ENCODE data around the gene NBAS.
"Not testable (repeated sequence)": the region's sequence is repeated elsewhere in the genome, so short reads cannot be mapped to it uniquely, and the experiment has no call there.

NBAS gene

GRCh38 chr2:15408759-15409158 lies 152.4 kb downstream of the NBAS start:
- H3K4me3 ChIP-seq (ENCODE audit: low read depth, low read length): no peak overlapping the region
- TF ChIP-seq POLR2A (IDR thresholded peaks at IDR 0.05; ENCODE audit: extremely low read depth, insufficient read length) (no peak), CTCF (IDR thresholded peaks at IDR 0.05; ENCODE audit: low read depth, low read length) (no peak), MAX (IDR thresholded peaks at IDR 0.05; ENCODE audit: low read depth, low read length) (no peak), MYC (IDR thresholded peaks at IDR 0.05; ENCODE audit: low read depth, low read length) (no peak)
- DNase-seq (ENCODE audit: low read depth): no peak

- H3K4me3 ChIP-seq (ENCODE audit: low read depth, low read length): no peak overlapping the region
- no peak for TF ChIP-seq MYC (IDR thresholded peaks at IDR 0.05; ENCODE audit: low read depth, low read length)
- TF ChIP-seq CTCF (IDR thresholded peaks at IDR 0.05; ENCODE audit: low read depth, low read length): no peak
- TF ChIP-seq POLR2A (IDR thresholded peaks at IDR 0.05; ENCODE audit: extremely low read depth, insufficient read length): no peak
- TF ChIP-seq MAX (IDR thresholded peaks at IDR 0.05; ENCODE audit: low read depth, low read length): no peak
- no peak for DNase-seq (ENCODE audit: low read depth)
These were observed 153.5 kb downstream of the NBAS start for GRCh38 chr2:15407666-15408065.

- DNase-seq (ENCODE audit: low read depth); H3K4me3 ChIP-seq (ENCODE audit: low read depth, low read length): not testable (repeated sequence)
These were observed 156.6 kb downstream of the NBAS start for GRCh38 chr2:15404511-15404910.

GRCh38 chr2:15400240-15400826 lies 160.8 kb downstream of the NBAS start:
- H3K4me3 ChIP-seq (ENCODE audit: low read depth, low read length): no peak overlapping the region
- TF ChIP-seq CTCF (IDR thresholded peaks at IDR 0.05; ENCODE audit: low read depth, low read length) (no peak), POLR2A (IDR thresholded peaks at IDR 0.05; ENCODE audit: extremely low read depth, insufficient read length) (no peak), MAX (IDR thresholded peaks at IDR 0.05; ENCODE audit: low read depth, low read length) (no peak), MYC (IDR thresholded peaks at IDR 0.05; ENCODE audit: low read depth, low read length) (no peak)
- no peak for DNase-seq (ENCODE audit: low read depth)

GRCh38 chr2:15399241-15399640 lies 161.9 kb downstream of the NBAS start:
- no peak for TF ChIP-seq MYC (IDR thresholded peaks at IDR 0.05; ENCODE audit: low read depth, low read length)
- TF ChIP-seq POLR2A (IDR thresholded peaks at IDR 0.05; ENCODE audit: extremely low read depth, insufficient read length): no peak
- no peak for TF ChIP-seq MAX (IDR thresholded peaks at IDR 0.05; ENCODE audit: low read depth, low read length)
- TF ChIP-seq CTCF (IDR thresholded peaks at IDR 0.05; ENCODE audit: low read depth, low read length): no peak
- H3K4me3 ChIP-seq (ENCODE audit: low read depth, low read length): no peak overlapping the region
- no peak for DNase-seq (ENCODE audit: low read depth)

GRCh38 chr2:15391751-15392150 lies 169.4 kb downstream of the NBAS start:
- no peak overlapping the region for H3K4me3 ChIP-seq (ENCODE audit: low read depth, low read length)
- DNase-seq (ENCODE audit: low read depth): no peak
- TF ChIP-seq MYC (IDR thresholded peaks at IDR 0.05; ENCODE audit: low read depth, low read length) (no peak), MAX (IDR thresholded peaks at IDR 0.05; ENCODE audit: low read depth, low read length) (no peak), CTCF (IDR thresholded peaks at IDR 0.05; ENCODE audit: low read depth, low read length) (no peak), POLR2A (IDR thresholded peaks at IDR 0.05; ENCODE audit: extremely low read depth, insufficient read length) (no peak)
